Measurements from ENCODE around the gene ZFP37. TPM values are rescaled to one million over a fixed set of nuclear protein-coding genes. Genes with fewer than 3 reads are reported as not detected.
"Not testable (repeated sequence)": the region's sequence is repeated elsewhere in the genome, so short reads cannot be mapped to it uniquely, and the experiment has no call there.

ZFP37 gene
- total and polyA plus RNA-seq, 8 donors = 0.34 to 1.6 (median 1.2) TPM

GRCh38 chr9:113059581-113060284 lies 3.2 kb upstream of the ZFP37 start:
- DNase-seq = peak in 3 of 6 donors; percentile 17 to 76 (median 72)
- intact Hi-C loops (cut with DNase I); ATAC-seq: not testable (repeated sequence)

GRCh38 chr9:113057193-113057592 lies 669 bp upstream of the ZFP37 start:
- no peaks in the 10 kb centered on the region for H3K36me3 ChIP-seq
- no peaks in the 10 kb centered on the region for H3K4me1 ChIP-seq
- no peak for ATAC-seq
- FAIRE-seq = no peak
- no peak overlapping the region for H3K27ac ChIP-seq
- intact Hi-C loops (cut with DNase I) = no loop called here
- no peaks in the 10 kb centered on the region for H3K9me3 ChIP-seq
- 21 to 29% methylated on average over 5 of the region's 5 CpGs for WGBS, 2 donors
- H3K4me3 ChIP-seq = peak overlapping the region; percentile 42 to 68 (median 64)
- no peak for TF ChIP-seq CTCF (IDR thresholded peaks at IDR 0.05)
- DNase-seq = no peak
- H3K27me3 ChIP-seq = peaks cover 0 to 4% (median 0%) of the 10 kb centered on the region in 4 donors

More at GRCh38 chr9:113059581-113060284, 3.2 kb upstream of the ZFP37 start:
- H3K9me3 ChIP-seq, H3K4me3 ChIP-seq, H3K36me3 ChIP-seq, FAIRE-seq, H3K4me1 ChIP-seq, H3K27me3 ChIP-seq, H3K27ac ChIP-seq: not testable (repeated sequence)
- 3 to 13% methylated on average over 38 to 41 of the region's 61 CpGs for WGBS, 2 donors

- TF ChIP-seq CTCF (IDR thresholded peaks at IDR 0.05) = no peak
- no peak for ATAC-seq
- no peak overlapping the region for H3K27ac ChIP-seq
- H3K4me1 ChIP-seq = no peaks in the 10 kb centered on the region
- H3K27me3 ChIP-seq = no peaks in the 10 kb centered on the region
- no peak overlapping the region for H3K4me3 ChIP-seq
- H3K9me3 ChIP-seq = peaks cover 0 to 22% (median 9%) of the 10 kb centered on the region in 4 donors
- WGBS, 2 donors = 81 to 89% methylated on average over 4 of the region's 4 CpGs
- intact Hi-C loops (cut with DNase I) = no loop called here
- no peak for FAIRE-seq
- DNase-seq = no peak
- peaks cover 0 to 18% (median 10%) of the 10 kb centered on the region in 3 donors for H3K36me3 ChIP-seq
These were observed 13.5 kb downstream of the ZFP37 start for GRCh38 chr9:113042884-113043657.

GRCh38 chr9:113026200-113026599 lies 30.3 kb downstream of the ZFP37 start:
- H3K9me3 ChIP-seq = no peaks in the 10 kb centered on the region
- no peak for FAIRE-seq

More at GRCh38 chr9:113026200-113026599, 30.3 kb downstream of the ZFP37 start:
- H3K4me1 ChIP-seq = no peaks in the 10 kb centered on the region
- no peak for ATAC-seq
- H3K27me3 ChIP-seq = no peaks in the 10 kb centered on the region
- no peak for TF ChIP-seq CTCF (IDR thresholded peaks at IDR 0.05)
- no peaks in the 10 kb centered on the region for H3K36me3 ChIP-seq
- 48 to 57% methylated on average over 1 of the region's 1 CpG for WGBS, 2 donors
- no peak for DNase-seq
- H3K4me3 ChIP-seq = no peak overlapping the region
- H3K27ac ChIP-seq = no peak overlapping the region
- intact Hi-C loops (cut with DNase I) = no loop called here

Data from pancreas (tissue), 10 donors.